Measurements from ENCODE around the gene LSMEM2.
"Not testable (repeated sequence)": the region's sequence is repeated elsewhere in the genome, so short reads cannot be mapped to it uniquely, and the experiment has no call there.

LSMEM2 gene

DNA sequence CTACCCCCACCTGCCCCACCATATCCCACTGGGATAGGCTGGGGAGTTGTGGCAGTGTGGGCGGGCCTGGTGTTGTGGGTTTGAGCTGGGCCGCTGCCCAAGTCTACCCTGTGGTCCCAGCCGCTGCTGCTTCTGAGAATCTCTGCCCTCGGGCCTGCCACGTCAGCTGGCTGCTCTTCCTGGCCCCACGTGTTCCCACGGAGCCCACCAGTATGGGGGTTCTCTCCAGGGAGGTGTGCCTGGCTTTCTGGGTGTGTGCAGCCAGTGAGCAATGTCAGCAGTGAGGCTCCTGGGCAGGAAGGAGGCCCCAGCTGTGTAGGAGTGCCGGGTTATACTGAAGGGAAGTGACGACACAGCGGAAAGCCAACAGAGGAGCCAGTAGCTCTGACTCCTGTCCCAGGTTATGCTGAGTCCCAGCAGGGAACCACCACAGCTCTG, 32.4 kb upstream of the LSMEM2 start:
- DNase-seq, result peak; percentile 79 to 86

DNA sequence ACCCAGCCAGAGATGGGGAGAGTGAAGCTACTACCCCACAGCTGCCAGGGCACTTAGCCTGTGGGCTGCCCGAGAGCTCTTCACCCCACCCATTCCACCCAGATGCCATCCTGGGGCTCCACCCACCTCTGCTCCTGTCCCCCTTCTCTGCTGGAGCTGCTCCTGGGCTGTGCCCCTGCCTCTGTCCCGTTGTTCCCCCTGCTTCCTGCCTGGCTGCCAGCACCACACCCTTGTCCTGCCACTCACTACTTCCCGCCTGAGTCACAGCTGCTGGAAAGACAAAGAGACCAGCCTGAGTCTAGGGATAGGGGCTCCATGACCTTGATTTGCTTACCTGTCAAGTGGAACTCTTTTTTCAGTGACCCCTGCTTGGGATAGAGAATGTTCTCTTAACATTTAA, 30.5 kb upstream of the LSMEM2 start:
- DNase-seq, result no peak

DNA sequence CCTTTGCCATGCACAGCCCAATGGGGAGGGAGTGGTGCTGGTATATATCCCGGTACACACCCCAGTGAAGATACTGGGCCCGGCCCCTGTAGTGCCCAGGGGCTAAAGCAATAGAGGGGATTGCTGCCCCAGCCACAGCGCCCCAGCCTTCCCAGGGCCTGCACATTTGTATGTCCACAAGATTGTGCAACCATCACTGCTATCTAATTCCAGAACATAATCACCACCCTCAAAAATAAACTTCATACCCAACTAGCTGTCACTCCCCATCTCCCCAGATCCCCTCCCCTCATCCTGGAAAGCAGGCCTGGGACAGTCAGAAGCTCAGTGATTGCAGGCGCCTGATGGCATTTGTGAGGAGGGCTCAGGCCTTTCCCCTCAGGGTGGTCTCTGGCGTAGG, 29.4 kb upstream of the LSMEM2 start:
- no peak for DNase-seq

DNA sequence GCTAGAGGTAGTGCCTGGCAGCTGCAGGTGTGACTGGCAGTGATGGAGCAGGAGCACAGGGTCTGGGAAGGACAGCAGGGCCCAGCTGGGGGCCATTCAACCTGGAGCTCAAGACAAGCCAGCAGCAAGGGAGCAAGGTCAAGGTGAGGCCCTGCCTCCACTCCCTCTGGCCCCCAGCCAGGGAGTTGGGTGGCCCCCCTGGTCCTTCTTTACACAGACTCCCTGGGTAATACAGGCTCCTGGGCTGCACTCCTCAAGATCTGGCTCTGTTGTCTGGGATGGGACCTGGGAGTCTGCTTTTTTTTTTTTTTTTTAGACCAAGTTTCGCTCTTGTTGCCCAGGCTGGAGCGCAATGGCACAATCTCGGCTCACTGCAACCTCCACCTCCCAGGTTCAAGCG, 28.4 kb upstream of the LSMEM2 start:
- DNase-seq, result no peak

DNA sequence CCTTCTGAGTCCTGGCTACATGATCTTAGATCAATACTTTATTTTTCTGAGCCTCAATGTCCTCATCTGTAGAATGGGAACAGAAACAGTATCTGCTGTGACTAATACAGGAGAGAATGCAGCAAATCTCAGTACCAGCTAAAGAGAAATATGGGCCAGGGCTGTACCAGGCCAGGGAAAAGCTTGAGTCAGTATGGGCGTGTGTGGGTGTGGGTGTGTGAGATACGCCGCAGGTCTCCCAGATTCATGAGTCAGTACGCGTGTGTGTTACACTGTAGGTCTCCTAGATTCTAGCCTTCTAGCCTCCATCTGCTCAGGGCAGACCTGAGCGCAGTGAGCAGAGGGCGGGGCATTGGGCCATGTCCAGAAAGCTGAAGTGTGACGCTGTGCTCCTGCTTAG, 27.7 kb upstream of the LSMEM2 start:
- DNase-seq, result peak; percentile 48 to 61

DNA sequence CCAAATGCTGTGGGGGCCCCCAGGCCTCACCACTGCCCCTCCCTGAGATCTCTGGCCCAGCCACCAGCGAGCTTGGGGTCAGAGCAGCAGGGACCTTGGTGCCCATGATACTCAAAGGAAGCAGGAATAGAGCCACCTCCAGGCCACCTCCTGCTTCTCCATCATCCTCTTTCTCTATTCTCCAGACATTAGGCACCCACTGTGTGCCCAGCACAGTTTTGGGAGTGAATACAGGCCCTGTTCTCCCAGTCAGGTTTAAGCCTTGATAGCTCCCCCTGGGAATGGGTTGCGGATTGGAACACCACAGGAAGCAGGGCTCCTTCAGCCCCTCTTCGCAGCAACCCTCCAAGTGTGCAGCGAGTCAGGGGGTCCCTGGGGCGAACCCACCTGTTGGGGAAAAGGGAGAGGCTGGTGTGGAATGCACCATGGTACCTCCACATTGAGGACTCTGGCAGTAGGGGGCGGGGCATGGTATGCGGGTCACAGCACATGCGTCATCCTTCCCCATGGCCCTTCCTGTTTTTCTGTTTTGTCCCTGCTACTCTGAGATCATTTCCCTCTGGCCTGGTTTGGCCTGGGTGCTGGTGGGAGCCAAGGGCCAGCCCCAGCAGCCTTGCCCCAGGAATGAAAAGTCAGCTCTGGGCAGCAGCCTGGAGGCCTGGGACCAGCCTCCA, 24.2 kb upstream of the LSMEM2 start:
- DNase-seq, result no peak

DNA sequence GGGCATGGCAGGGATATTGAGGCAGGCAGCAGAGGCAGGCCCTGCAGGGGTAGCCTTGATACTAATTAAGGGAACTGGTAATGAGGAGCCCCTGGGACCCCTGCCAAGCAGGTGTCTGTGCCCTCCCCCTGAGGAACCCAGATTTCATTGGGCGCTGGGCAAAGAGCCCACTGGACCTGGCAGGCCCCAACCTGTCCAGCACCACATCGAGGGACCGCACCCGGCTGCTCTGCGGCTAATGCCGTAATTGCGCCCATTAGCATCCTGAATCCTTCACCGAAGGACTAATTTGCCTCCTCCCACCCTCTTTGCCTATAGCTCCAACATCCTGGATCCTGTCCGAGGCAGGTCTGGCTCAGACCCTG, 23.7 kb upstream of the LSMEM2 start:
- DNase-seq, result no peak

DNA sequence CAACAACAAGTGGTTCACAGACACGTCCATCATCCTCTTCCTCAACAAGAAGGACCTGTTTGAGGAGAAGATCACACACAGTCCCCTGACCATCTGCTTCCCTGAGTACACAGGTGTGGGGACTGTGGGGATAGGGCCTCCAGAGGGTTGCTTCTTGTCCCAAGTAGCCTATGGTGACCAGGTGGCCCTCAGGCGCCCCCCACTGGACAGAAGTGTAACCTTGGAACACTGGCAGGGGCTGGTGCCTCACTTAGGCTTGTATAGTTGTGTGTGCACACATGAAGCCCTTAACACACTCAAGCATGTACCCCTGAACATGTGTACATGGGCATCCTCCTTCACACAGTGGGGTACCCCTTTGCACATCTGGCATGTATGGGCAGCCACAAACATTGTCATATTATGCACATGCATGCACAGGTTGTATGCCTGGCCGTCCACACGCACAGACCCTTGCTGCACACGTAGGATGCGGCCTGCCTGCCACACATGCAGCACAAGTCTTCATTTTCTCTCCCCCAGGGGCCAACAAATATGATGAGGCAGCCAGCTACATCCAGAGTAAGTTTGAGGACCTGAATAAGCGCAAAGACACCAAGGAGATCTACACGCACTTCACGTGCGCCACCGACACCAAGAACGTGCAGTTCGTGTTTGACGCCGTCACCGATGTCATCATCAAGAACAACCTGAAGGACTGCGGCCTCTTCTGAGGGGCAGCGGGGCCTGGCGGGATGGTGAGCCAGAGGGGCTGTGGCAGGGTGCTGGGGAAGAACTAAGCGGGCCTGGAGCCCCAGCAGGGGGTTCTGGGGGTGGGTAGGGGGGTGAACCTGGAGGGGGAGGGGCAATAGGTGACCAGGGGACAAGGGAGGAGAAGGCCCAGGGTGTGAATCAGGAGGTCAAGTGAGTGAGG, 21.7 kb upstream of the LSMEM2 start:
- DNase-seq, result no peak

DNA sequence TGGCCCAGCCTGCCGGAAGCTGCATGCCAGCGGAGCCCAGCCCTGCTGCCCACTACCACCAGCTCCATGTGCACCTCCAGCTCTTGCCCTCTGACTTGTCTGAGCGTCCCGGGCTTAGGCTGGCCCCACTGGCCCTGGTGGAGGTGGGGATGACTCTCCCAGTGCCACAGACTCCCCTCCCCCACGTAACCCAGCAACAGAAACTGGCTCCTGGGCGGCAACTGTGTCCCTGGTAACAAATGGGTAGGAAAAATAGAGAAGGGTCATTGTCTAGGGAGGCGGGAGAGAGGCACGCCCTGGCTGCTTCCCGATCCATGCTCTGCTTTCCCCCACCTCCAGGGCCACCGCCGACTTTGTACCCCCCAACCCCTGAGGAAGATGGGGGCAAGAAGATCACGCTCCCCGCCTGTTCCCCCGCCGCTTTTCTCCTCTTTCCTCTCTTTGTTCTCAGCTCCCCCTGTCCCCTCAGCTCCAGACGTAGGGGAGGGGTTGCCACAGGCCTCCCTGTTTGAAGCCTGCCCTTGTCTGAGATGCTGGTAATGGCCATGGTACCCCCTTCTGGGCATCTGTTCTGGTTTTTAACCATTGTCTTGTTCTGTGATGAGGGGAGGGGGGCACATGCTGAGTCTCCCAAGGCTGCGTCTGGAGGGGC, 20.7 kb upstream of the LSMEM2 start:
- DNase-seq, result no peak

DNA sequence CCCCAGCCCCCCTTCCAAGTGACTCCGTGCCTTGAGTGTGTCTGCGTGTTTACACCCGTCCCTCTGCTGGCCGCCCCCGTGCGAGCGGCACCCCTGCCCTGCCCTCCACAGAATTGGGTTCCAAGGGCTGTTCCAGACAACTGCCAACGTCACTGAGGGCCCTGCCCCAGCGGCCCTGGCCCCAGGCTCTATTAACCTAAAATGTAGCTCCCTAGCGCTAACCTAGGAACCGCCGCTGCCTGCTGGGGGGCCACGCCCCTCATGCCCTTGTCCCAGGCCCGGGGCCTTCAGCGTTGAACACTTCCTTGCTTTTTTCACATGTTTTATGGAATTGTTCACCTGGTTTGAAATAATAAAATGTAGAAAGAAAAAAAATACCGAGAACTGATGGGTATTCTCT, 19.9 kb upstream of the LSMEM2 start:
- DNase-seq, result no peak

DNA sequence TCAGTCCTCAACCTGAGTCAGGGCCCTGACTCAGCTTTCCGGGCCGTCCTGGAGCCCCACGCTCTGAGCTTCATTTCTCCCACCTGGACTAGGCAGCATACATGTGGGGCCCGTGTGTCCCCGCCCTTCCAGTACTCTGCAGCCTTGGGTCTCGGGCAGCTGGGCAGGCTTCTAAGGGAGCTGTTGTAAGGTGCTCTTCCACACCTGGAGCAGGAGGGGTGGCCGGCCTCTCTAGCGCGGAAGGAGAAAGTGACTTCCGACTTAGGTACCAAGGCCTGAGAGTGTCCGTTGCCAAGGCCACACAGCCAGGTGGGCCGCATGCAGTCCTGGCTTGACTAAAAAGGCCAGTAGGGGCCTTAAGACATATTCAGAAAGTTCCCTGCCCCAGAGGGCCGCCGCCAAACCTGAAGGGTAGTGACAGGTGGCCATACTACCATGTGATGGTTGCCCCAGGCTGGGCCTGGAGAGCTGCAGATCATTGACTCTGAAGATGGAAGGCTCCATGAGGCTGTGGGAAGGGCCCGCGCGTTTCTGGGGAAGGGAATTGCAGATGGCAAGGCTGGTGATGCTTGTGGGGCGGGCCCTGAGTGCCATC, 19.4 kb upstream of the LSMEM2 start:
- no peak for DNase-seq

DNA sequence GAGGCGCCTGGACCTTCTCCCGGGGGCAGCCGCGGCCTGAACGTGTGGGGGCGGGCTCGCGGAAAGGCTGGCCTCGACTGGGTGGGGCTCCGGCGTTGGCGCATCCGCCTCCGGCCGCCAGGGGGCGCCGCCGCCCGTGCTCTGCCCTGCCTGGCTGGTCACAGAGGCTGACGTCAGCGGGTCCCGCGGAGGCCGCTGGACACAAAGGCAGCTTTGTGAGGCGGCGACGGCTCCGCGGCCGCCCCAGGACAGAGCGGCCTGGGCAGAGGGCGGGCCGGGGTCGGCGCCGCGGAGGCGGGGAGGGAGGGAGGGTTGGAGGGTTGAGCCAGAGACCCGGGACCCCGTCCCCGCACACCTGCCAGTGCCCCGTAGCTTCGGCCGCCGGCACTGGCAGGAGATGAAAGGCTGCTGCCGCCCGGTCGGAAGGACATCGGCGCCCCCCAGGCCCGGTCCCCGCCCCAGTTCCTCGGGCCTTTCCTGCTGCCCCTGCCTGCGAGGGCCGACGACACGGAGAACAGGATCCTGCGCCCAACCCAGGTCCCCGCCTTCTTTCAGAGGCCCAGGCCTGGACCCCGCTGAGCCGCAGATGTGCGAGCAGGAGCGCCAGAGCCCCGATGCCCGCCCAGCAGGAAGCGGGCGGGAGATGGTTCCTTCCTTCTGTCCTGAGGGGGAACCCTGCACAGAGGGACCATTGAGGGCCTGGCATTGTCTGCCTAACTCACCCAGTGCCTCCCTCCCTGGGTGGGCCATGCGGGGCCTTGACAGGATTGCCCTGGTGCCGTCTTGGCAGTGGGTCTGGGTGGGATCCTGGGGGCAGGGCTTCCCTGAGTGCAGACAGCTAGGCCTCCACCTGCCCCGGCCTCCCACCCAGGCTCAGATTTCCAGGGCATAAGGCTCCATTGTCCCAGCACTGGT, 18.6 kb upstream of the LSMEM2 start:
- peak; percentile 73 for DNase-seq

DNA sequence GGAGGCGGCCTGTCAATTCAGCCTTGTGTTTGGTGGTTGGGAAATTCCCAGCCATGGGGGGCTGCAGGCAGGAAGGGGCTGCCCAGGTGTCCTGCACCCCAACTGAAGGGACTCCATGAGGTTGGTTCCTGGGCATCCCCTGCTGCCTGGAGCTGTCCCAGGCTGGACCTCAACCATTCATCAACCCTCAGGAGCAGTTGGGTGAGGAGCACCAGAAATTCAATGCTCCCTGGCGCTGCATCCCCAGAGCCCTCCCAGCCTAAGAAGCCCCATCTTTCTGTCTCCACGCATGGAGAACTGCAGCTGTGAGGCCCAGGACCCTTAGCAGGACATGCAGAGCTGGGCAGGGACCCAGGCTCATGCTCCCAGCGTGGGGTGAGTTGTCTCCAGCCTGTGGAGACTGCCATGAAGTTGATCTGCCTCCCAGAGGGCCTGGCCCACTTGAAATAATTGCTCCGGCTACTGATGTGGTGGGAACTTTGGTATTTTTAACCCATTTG, 17.9 kb upstream of the LSMEM2 start:
- no peak for DNase-seq

DNA sequence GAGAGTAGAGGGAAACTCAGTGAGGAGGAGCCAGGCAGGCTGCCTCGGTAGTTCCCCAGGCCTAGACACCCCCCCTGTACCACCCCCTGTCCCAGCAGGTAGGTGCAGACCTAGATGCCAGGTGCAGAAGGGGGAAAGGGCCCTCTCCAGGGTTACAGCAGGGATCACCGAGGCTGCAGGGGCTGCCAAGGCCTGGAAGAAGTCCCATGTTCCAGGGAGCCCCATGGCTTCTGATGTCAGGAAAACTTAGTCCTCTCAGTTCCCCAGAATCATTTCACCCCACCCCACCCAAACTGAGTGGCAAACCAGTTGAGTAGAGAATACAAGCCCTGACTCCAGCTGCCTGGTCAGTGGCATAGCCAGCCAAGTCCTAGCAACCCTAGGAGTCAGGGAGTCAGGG, 17.4 kb upstream of the LSMEM2 start:
- no peak for DNase-seq

DNA sequence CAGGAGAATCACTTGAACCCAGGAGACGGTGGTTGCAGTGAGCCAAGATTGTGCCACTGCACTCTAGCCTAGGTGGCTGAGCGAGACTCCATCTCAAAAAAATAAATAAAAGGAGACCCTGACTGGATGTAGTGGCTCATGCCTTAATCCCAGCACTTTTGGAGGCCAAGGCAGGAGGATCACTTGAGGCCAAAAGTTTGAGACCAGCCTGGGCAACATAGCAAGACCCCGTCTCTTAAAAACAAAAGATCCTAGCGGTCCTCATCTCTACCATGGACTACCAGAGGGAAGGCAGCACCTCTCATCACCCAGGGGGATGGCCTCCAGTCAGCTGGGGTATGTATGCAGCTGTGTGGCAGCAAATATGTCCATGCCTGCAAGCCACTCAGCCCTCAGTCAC, 16.7 kb upstream of the LSMEM2 start:
- DNase-seq, result not testable (repeated sequence)

DNA sequence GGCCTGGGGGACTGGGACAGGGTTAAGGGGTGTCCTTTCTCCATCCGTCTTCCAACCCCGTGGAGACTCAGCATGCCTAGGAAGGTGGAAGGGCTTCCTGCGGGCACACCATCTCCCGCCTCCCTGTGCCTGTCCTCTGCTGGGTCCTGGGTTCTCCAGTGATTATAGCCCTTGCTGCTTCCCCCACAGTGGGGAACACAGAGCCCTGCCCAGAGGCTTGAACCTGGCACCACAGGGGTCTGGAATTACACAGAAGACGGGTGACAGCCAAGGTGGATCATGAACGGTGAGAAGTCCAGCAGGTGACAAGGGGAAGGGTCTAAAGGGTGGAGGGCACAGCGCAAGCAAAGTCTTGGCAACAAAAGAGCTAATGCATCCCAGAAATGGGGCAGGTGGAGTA, 16.1 kb upstream of the LSMEM2 start:
- DNase-seq, result no peak

DNA sequence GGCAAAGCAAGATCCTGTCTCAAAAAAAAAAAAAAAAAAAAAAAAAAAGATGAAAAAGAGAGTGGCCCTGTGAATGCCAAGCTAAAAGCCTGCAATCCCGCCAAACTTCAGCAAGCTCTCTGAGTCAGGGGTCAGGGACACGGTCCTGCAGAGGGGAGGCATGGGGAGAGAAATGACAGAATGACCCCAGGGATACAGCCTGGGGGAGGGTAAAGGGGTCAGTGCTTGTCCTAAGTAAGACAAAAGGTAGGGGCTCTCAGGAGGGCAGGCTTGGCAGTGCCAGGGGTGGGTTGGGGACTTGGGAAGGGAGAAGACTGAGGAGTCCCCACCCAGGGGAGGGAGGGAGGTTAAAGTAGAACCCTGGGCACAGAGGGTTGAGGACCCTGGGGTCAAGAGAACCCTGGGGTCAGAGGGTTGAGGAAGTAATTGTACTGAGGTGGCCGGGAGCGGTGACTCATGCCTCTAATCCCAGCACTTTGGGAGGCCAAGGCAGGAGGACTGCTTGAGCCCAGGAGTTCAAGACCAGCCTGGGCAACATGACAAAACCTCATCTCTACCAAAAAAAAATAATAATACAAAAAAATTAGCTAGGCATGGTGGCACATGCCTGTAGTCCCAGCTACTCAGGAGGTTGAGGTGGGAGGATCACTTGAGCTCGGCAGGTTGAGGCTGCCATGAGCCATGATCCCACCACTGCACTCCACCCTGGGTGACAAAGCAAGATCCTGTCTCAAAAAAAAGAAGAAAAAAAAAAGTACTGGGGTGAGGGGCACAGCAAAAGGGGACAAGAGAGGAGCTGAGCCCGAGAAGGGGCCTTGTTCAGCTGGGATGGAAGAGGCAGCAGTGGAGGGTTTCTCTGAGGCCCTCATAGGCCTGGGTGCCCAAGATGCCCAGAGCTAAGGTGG, 15.2 kb upstream of the LSMEM2 start:
- DNase-seq, result no peak

DNA sequence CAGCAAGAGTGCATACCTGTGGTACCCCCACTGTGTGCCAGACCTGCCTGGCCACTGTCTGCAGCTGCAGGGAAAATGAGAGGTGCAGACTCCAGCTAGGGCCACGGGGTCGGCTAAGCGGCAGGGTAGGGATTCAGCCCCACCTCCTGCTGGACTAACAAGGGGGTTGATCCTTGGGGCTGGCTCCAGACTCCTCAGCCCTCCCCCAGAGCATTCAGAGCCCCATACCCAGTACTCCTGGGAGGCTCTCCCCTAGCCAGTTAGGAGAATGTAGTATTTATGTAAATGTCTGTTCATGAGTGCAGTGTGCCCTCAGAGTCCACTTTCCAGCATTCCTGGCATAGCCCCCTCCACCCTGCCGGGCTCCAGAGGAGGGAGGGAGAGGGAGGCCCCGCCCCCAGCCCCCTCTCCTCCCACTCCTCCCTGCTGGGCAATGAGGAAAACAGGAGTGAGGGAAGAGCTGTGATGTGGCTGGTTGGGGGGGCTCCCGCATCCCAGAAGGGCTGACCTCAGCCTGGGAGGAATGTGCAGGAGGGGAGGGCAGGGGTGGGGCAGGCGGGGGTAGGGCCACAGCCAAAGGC, 14.4 kb upstream of the LSMEM2 start:
- no peak for DNase-seq

DNA sequence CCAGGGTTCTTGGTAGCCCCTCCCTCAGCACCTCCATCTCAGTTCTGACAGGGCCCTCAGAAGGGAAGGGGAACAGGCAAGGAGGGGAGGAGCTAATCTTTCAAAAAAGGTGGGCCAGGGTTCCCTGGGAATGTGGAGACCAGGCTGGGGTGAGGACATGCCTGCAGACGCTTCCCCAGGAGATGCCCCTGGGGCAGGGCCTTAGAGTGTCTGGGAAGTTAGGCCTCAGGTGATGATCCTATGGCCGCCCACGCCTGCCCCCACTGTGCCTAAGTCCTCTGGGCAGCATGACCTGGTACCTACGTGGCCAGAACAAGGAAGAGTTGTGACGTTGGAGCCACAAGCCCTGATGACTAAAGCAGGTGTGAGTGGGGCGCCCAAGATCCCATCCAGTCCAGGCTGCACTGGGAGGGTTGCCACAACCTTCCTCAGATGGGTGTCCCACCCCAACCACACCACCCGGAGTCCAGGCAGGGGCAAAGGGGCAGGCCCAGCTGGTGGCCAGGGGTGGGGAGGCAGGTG, 13.9 kb upstream of the LSMEM2 start:
- no peak for DNase-seq

DNA sequence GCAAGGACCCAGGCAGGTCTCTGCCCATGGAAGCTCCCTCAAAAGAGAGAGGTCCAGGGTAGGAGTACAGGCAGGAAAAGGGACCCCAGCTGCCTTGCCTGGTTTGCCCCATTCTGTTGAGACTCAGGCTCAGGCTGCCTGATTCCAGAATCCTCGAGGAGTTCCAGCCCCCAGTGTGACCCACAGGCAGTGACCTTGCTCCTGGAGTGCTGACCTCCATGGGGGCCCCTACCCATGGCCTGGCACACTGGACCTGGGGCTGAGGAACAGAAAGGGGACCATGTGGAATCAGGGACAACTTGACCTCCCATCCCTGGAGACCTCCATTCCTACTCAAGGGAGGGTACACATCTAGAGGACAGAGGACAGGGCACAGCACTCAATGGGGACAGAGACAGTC, 13.3 kb upstream of the LSMEM2 start:
- no peak for DNase-seq

Data from activated CD4-positive, alpha-beta T cell treated with anti-CD3 and anti-CD28 coated beads for 4 hours (primary cell).